Left renal pelvis (tissue), 4 donors: Measurements from ENCODE around the gene GFM1. TPM values are rescaled to one million over a fixed set of nuclear protein-coding genes. Genes with fewer than 3 reads are reported as not detected.

Experiments used
- DNase-seq, 4 donors: peaks; one replicate each; pipeline ENCODE4 v3.0.0-alpha.2; 2013; ENCODE audit warnings: low read depth in 4 of 4, low spot score in 3 of 4
- polyA plus RNA-seq, 4 donors: library from polyadenylated mRNA; unstranded; fragments of 120-200 nt; gene quantifications; one replicate each; pipeline ENCODE4 v1.2.1, GENCODE V29; 2013; ENCODE audit not compliant: insufficient read length in 4 of 4

Gene GFM1
- polyA plus RNA-seq, 4 donors: 31.5 to 56.7 (median 48.3) TPM

GRCh38 chr3:158723991-158724390 lies 79.7 kb downstream of the GFM1 start:
- no peak for DNase-seq

GRCh38 chr3:158725348-158726011 lies 81.2 kb downstream of the GFM1 start:
- no peak for DNase-seq

GRCh38 chr3:158727206-158728060 lies 83.1 kb downstream of the GFM1 start:
- peak in 3 of 4 donors; percentile 43 to 52 (median 45) for DNase-seq

GRCh38 chr3:158728061-158728377 lies 83.7 kb downstream of the GFM1 start:
- DNase-seq: no peak

- no peak for DNase-seq
Measured at GRCh38 chr3:158728851-158729250, 84.5 kb downstream of the GFM1 start.

GRCh38 chr3:158731486-158731885 lies 87.2 kb downstream of the GFM1 start:
- no peak for DNase-seq

- DNase-seq: peak in 2 of 4 donors; percentile 52 to 54
Measured at GRCh38 chr3:158731938-158732855, 87.9 kb downstream of the GFM1 start, which contains the start of gene RARRES1. TSS of gene RARRES1 (minus strand) at chr3:158732457. CDS start at chr3:158732415, 42 bp downstream.

- DNase-seq: peak in 1 of 4 donors; percentile 14
Measured at GRCh38 chr3:158732856-158733200, 88.5 kb downstream of the GFM1 start.

GRCh38 chr3:158733656-158734055 lies 89.3 kb downstream of the GFM1 start:
- DNase-seq: no peak

GRCh38 chr3:158735296-158736033 lies 91.1 kb downstream of the GFM1 start:
- no peak for DNase-seq

GRCh38 chr3:158737410-158737809 lies 93.1 kb downstream of the GFM1 start:
- DNase-seq: no peak

- DNase-seq: no peak
Measured at GRCh38 chr3:158737976-158738615, 93.8 kb downstream of the GFM1 start.

- DNase-seq: no peak
Measured at GRCh38 chr3:158738653-158739052, 94.3 kb downstream of the GFM1 start.

- no peak for DNase-seq
Measured at GRCh38 chr3:158739078-158739477, 94.8 kb downstream of the GFM1 start.

GRCh38 chr3:158739661-158740060 lies 95.3 kb downstream of the GFM1 start:
- no peak for DNase-seq

Other genes starting within 250 kb of the GFM1 start
- gene MLF1, start 73.3 kb upstream of the GFM1 start, polyA plus RNA-seq: 10 to 100 TPM; 17.3 to 64.8 (median 57.7) TPM
- gene LXN, start 28.1 kb downstream of the GFM1 start, polyA plus RNA-seq: 10 to 100 TPM; 27.5 to 32.8 (median 29.6) TPM
- gene RARRES1, start 87.9 kb downstream of the GFM1 start, polyA plus RNA-seq: 10 to 100 TPM in 3 of 4 donors, 1 to 10 TPM in 1; 8.2 to 37.1 (median 18.6) TPM
- gene MFSD1, start 157.5 kb downstream of the GFM1 start, polyA plus RNA-seq: 10 to 100 TPM; 46.8 to 59.5 (median 53.9) TPM